Type B pancreatic cell (in vitro differentiated cells): ENCODE results near the gene BMX. TPM values are rescaled to one million over a fixed set of nuclear protein-coding genes. Genes with fewer than 3 reads are reported as not detected.
A peak's percentile ranks its signal among the peaks of the same experiment; 100 is the strongest.

Experiments
- DNase-seq: peaks from one replicate; pipeline ENCODE4 v3.0.0; 2021; ENCODE audit warnings: mixed read lengths; ENCODE audit not compliant: unreplicated experiment; ENCODE audit errors: extremely low spot score
- H3K27ac Mint-ChIP-seq: 2 replicates; pipeline ENCODE4 v1.8.0; 2021; ENCODE audit warnings: mild to moderate bottlenecking, mixed read lengths
- H3K27me3 Mint-ChIP-seq: 2 replicates; pipeline ENCODE4 v1.8.0; 2021; ENCODE audit warnings: mixed read lengths
- H3K36me3 Mint-ChIP-seq: 2 replicates; pipeline ENCODE4 v1.8.0; 2021; ENCODE audit warnings: mixed read lengths
- H3K4me1 Mint-ChIP-seq: one replicate; pipeline ENCODE4 v1.8.0; 2021; ENCODE audit warnings: mixed read lengths; ENCODE audit not compliant: unreplicated experiment
- H3K4me3 Mint-ChIP-seq: 2 replicates; pipeline ENCODE4 v1.8.0; 2021; ENCODE audit warnings: mild to moderate bottlenecking, mixed read lengths
- H3K9me3 Mint-ChIP-seq: 2 replicates; pipeline ENCODE4 v1.8.0; 2021; ENCODE audit warnings: mixed read lengths
- CTCF ChIP-seq: fragments of 200-600 bp; sonication (generic); conservative IDR thresholded peaks from 2 replicates; pipeline ENCODE4 v1.5.0; 2021; ENCODE audit warnings: antibody characterized with exemption, mild to moderate bottlenecking
- total RNA-seq: library from RNA; stranded (reverse); gene quantifications from 2 replicates; pipeline ENCODE4 v1.2.1, GENCODE V29; 2021; ENCODE audit warnings: low replicate concordance

The BMX gene
- total RNA-seq, 1 donor from 2014 or later = not detected

GRCh38 chrX:15496824-15497223 lies 3.8 kb upstream of the BMX start:
- DNase-seq = no peak
- no peak overlapping the region for H3K27ac Mint-ChIP-seq
- peaks cover 5% of the 10 kb centered on the region for H3K27me3 Mint-ChIP-seq
- H3K36me3 Mint-ChIP-seq = no peaks in the 10 kb centered on the region
- H3K9me3 Mint-ChIP-seq = no peaks in the 10 kb centered on the region
- H3K4me1 Mint-ChIP-seq = peaks cover 18% of the 10 kb centered on the region
- TF ChIP-seq CTCF = no peak
- H3K4me3 Mint-ChIP-seq = no peak overlapping the region

- no peak overlapping the region for H3K4me3 Mint-ChIP-seq
Observed at GRCh38 chrX:15497865-15498264, 2.7 kb upstream of the BMX start.

GRCh38 chrX:15498741-15499140 lies 1.9 kb upstream of the BMX start:
- Mint-ChIP-seq H3K36me3 (no peaks in the 10 kb centered on the region), H3K27me3 (peaks cover 5% of the 10 kb centered on the region), H3K9me3 (no peaks in the 10 kb centered on the region), H3K4me1 (peaks cover 9% of the 10 kb centered on the region), H3K4me3 (no peak overlapping the region), H3K27ac (no peak overlapping the region)
- no peak for DNase-seq
- no peak for TF ChIP-seq CTCF

More at GRCh38 chrX:15497865-15498264, 2.7 kb upstream of the BMX start:
- no peak for DNase-seq
- H3K27ac Mint-ChIP-seq = peak overlapping the region; percentile 3
- no peaks in the 10 kb centered on the region for H3K9me3 Mint-ChIP-seq
- H3K4me1 Mint-ChIP-seq = peaks cover 14% of the 10 kb centered on the region
- no peaks in the 10 kb centered on the region for H3K36me3 Mint-ChIP-seq
- H3K27me3 Mint-ChIP-seq = peaks cover 5% of the 10 kb centered on the region
- TF ChIP-seq CTCF = peak; percentile 82

- Mint-ChIP-seq H3K36me3 (no peaks in the 10 kb centered on the region), H3K27ac (no peak overlapping the region), H3K4me3 (no peak overlapping the region), H3K9me3 (no peaks in the 10 kb centered on the region), H3K27me3 (peaks cover 5% of the 10 kb centered on the region), H3K4me1 (peaks cover 7% of the 10 kb centered on the region)
- DNase-seq = no peak
- TF ChIP-seq CTCF = no peak
Observed at GRCh38 chrX:15499976-15500375, 631 bp upstream of the BMX start.

- Mint-ChIP-seq H3K9me3 (no peaks in the 10 kb centered on the region), H3K27me3 (peaks cover 5% of the 10 kb centered on the region), H3K4me1 (peaks cover 7% of the 10 kb centered on the region), H3K4me3 (no peak overlapping the region), H3K27ac (no peak overlapping the region), H3K36me3 (no peaks in the 10 kb centered on the region)
- no peak for DNase-seq
- no peak for TF ChIP-seq CTCF
Observed at GRCh38 chrX:15501506-15501905, 899 bp downstream of the BMX start.

GRCh38 chrX:15504661-15505060 lies 4.1 kb downstream of the BMX start:
- Mint-ChIP-seq H3K4me3 (no peak overlapping the region), H3K4me1 (no peaks in the 10 kb centered on the region), H3K36me3 (no peaks in the 10 kb centered on the region), H3K27me3 (no peaks in the 10 kb centered on the region), H3K27ac (no peak overlapping the region), H3K9me3 (no peaks in the 10 kb centered on the region)
- TF ChIP-seq CTCF = no peak
- no peak for DNase-seq
